NCI-H2029 (cell line): ENCODE data around the gene LIN7A.

Source experiments
- DNase-seq: peaks from one replicate; lab custom pipeline; 2025; lab: John Stamatoyannopoulos, UW

Gene LIN7A

GRCh38 chr12:80860206-80860605 is 77.5 kb downstream of the LIN7A start:
- no peak for DNase-seq

GRCh38 chr12:80858356-80858755 is 79.4 kb downstream of the LIN7A start:
- no peak for DNase-seq

- DNase-seq: no peak
These were observed 80.4 kb downstream of the LIN7A start for GRCh38 chr12:80857311-80857710.

GRCh38 chr12:80849337-80849736 is 88.4 kb downstream of the LIN7A start:
- no peak for DNase-seq

GRCh38 chr12:80848858-80849257 is 88.9 kb downstream of the LIN7A start:
- no peak for DNase-seq

- no peak for DNase-seq
These were observed 90.2 kb downstream of the LIN7A start for GRCh38 chr12:80847575-80847974.

- no peak for DNase-seq
These were observed 90.8 kb downstream of the LIN7A start for GRCh38 chr12:80846952-80847351.

GRCh38 chr12:80845639-80846038 is 92.1 kb downstream of the LIN7A start:
- no peak for DNase-seq

- no peak for DNase-seq
These were observed 93.8 kb downstream of the LIN7A start for GRCh38 chr12:80843969-80844368.

GRCh38 chr12:80838708-80839107 is 99.0 kb downstream of the LIN7A start:
- no peak for DNase-seq

- no peak for DNase-seq
These were observed 99.6 kb downstream of the LIN7A start for GRCh38 chr12:80838024-80838658.

GRCh38 chr12:80837342-80837978 is 100.3 kb downstream of the LIN7A start:
- DNase-seq: no peak

GRCh38 chr12:80834724-80835123 is 103.0 kb downstream of the LIN7A start:
- no peak for DNase-seq

GRCh38 chr12:80830533-80831088 is 107.1 kb downstream of the LIN7A start:
- DNase-seq: no peak

GRCh38 chr12:80829767-80830166 is 108.0 kb downstream of the LIN7A start:
- no peak for DNase-seq

- no peak for DNase-seq
These were observed 112.2 kb downstream of the LIN7A start for GRCh38 chr12:80825506-80825905.

- DNase-seq: no peak
These were observed 114.3 kb downstream of the LIN7A start for GRCh38 chr12:80823393-80823792.

- DNase-seq: no peak
These were observed 116.2 kb downstream of the LIN7A start for GRCh38 chr12:80821513-80822000.

GRCh38 chr12:80818878-80819277 is 118.9 kb downstream of the LIN7A start:
- no peak for DNase-seq

- DNase-seq: no peak
These were observed 122.4 kb downstream of the LIN7A start for GRCh38 chr12:80815351-80815750.

GRCh38 chr12:80814453-80814852 is 123.3 kb downstream of the LIN7A start:
- DNase-seq: no peak

GRCh38 chr12:80813820-80814219 is 123.9 kb downstream of the LIN7A start:
- no peak for DNase-seq

GRCh38 chr12:80811957-80812708 is 125.6 kb downstream of the LIN7A start:
- no peak for DNase-seq
